Natural killer cell (primary cell): ENCODE measurements around the gene KAT6B. TPM values are rescaled to one million over a fixed set of nuclear protein-coding genes. Genes with fewer than 3 reads are reported as not detected.

Source experiments
- ATAC-seq, 3 donors: fragments of 150-1000 bp in 2 of 3; fragments of 200-7000 bp in 1 of 3; cut with Tn5 transposase; 1 replicate in 1 of 3; 2 replicates in 2 of 3; pipeline ENCODE4 v1.10.0; 2021; ENCODE audit warnings: mild to moderate bottlenecking in 2 of 3, moderate library complexity in 2 of 3
- DNase-seq, 2 donors: peaks; one replicate each; pipeline versions ENCODE4 v3.0.0 to v3.0.0-alpha.2; 2013 to 2021; ENCODE audit warnings: mixed read lengths in 1 of 2
- H3K27ac ChIP-seq: one replicate; pipeline ENCODE4 v1.5.1; 2013; ENCODE audit warnings: mild to moderate bottlenecking, low read length
- H3K27me3 ChIP-seq: one replicate; pipeline ENCODE4 v1.6.1; 2013; ENCODE audit warnings: low read length; ENCODE audit not compliant: control insufficient read depth, insufficient read depth
- H3K36me3 ChIP-seq: one replicate; pipeline ENCODE4 v1.6.1; 2013; ENCODE audit warnings: low read length; ENCODE audit not compliant: control insufficient read depth, insufficient read depth
- H3K4me1 ChIP-seq: one replicate; pipeline ENCODE4 v1.6.1; 2013; ENCODE audit warnings: low read length; ENCODE audit not compliant: control insufficient read depth, insufficient read depth
- H3K4me3 ChIP-seq: one replicate; pipeline ENCODE4 v1.5.1; 2013; ENCODE audit warnings: low read length
- H3K9me3 ChIP-seq: one replicate; pipeline ENCODE4 v1.6.1; 2013; ENCODE audit warnings: low read length; ENCODE audit not compliant: control insufficient read depth, insufficient read depth
- H3K27ac Mint-ChIP-seq, 2 donors: one replicate each; pipeline ENCODE4 v1.8.0; 2022; ENCODE audit warnings: mild to moderate bottlenecking in 2 of 2, mixed read lengths in 2 of 2, moderate library complexity in 1 of 2
- H3K27me3 Mint-ChIP-seq, 2 donors: one replicate each; pipeline ENCODE4 v1.8.0; 2022; ENCODE audit warnings: low read depth in 2 of 2, mixed read lengths in 2 of 2
- H3K36me3 Mint-ChIP-seq: one replicate; pipeline ENCODE4 v1.8.0; 2022; ENCODE audit warnings: mixed read lengths
- H3K4me1 Mint-ChIP-seq, 2 donors: one replicate each; pipeline ENCODE4 v1.8.0; 2022; ENCODE audit warnings: mixed read lengths in 2 of 2
- H3K4me3 Mint-ChIP-seq: one replicate; pipeline ENCODE4 v1.8.0; 2022; ENCODE audit warnings: mild to moderate bottlenecking, moderate library complexity, mixed read lengths
- H3K9me3 Mint-ChIP-seq, 2 donors: one replicate each; pipeline ENCODE4 v1.8.0; 2022; ENCODE audit warnings: mixed read lengths in 2 of 2
- CTCF ChIP-seq: fragments of 200-600 bp; IDR thresholded peaks from one replicate; pipeline ENCODE4 v1.8.0; 2022; ENCODE audit warnings: antibody characterized with exemption
- WGBS: methylation state at CpG from one replicate; pipeline ENCODE4 v1.1.7; 2013; ENCODE audit warnings: missing lambda C conversion rate; ENCODE audit not compliant: insufficient coverage; 5-methylcytosine and 5-hydroxymethylcytosine counted together
- intact Hi-C: fragments of 100-400 bp; cut with micrococcal nuclease; formaldehyde crosslinking; loops from one replicate; pipeline ENCODE4 v1.14.2; 2022
- total RNA-seq, 4 donors: library from RNA; stranded (reverse); fragments of 120-200 nt in 1 of 4; gene quantifications; one replicate each; pipeline versions ENCODE4 v1.2.3 to v1.2.4, GENCODE V29; 2013 to 2022

Gene KAT6B
- total RNA-seq, 3 donors from 2014 or later (not counting 1 experiment from before 2014, with no cell fraction given): 117 to 133 (median 121) TPM

- H3K4me3 ChIP-seq: no peak overlapping the region
- H3K27ac ChIP-seq: no peak overlapping the region
- Mint-ChIP-seq H3K27me3 (no peaks in the 10 kb centered on the region), H3K27ac (no peak overlapping the region), H3K36me3 (no peaks in the 10 kb centered on the region), H3K4me3 (no peak overlapping the region), H3K4me1 (peaks cover 0 to 13% of the 10 kb centered on the region in 2 donors), H3K9me3 (no peaks in the 10 kb centered on the region)
- H3K9me3 ChIP-seq: no peaks in the 10 kb centered on the region
- intact Hi-C loops: no loop called here
- no peaks in the 10 kb centered on the region for H3K4me1 ChIP-seq
- no peaks in the 10 kb centered on the region for H3K27me3 ChIP-seq
- H3K36me3 ChIP-seq: no peaks in the 10 kb centered on the region
- TF ChIP-seq CTCF: no peak
- WGBS: 91% methylated on average over 6 of the region's 8 CpGs
- DNase-seq (no peak), ATAC-seq (no peak)
Observed at GRCh38 chr10:75063461-75064230, 237.2 kb downstream of the KAT6B start.

- DNase-seq (no peak), ATAC-seq (no peak)
- intact Hi-C loops: no loop called here
- H3K4me1 Mint-ChIP-seq: peaks cover 0 to 13% of the 10 kb centered on the region in 2 donors
- H3K9me3 ChIP-seq: no peaks in the 10 kb centered on the region
- H3K9me3 Mint-ChIP-seq: no peaks in the 10 kb centered on the region
- no peak overlapping the region for H3K27ac Mint-ChIP-seq
- no peaks in the 10 kb centered on the region for H3K36me3 Mint-ChIP-seq
- WGBS: 96% methylated on average over 4 of the region's 4 CpGs
- TF ChIP-seq CTCF: no peak
- no peaks in the 10 kb centered on the region for H3K27me3 Mint-ChIP-seq
- H3K4me3 Mint-ChIP-seq: no peak overlapping the region
- H3K4me1 ChIP-seq: no peaks in the 10 kb centered on the region
- no peak overlapping the region for H3K27ac ChIP-seq
- no peaks in the 10 kb centered on the region for H3K27me3 ChIP-seq
- H3K4me3 ChIP-seq: no peak overlapping the region
- no peaks in the 10 kb centered on the region for H3K36me3 ChIP-seq
Observed at GRCh38 chr10:75065076-75065475, 238.7 kb downstream of the KAT6B start.

- H3K27me3 Mint-ChIP-seq: no peaks in the 10 kb centered on the region
- peaks cover 0 to 13% of the 10 kb centered on the region in 2 donors for H3K4me1 Mint-ChIP-seq
- TF ChIP-seq CTCF: no peak
- H3K36me3 Mint-ChIP-seq: no peaks in the 10 kb centered on the region
- Histone ChIP-seq H3K9me3 (no peaks in the 10 kb centered on the region), H3K4me3 (no peak overlapping the region), H3K36me3 (no peaks in the 10 kb centered on the region), H3K4me1 (no peaks in the 10 kb centered on the region), H3K27me3 (no peaks in the 10 kb centered on the region), H3K27ac (no peak overlapping the region)
- intact Hi-C loops: no loop called here
- ATAC-seq: no peak
- DNase-seq: no peak
- WGBS: 88% methylated on average over 1 of the region's 5 CpGs
- H3K4me3 Mint-ChIP-seq: no peak overlapping the region
- no peak overlapping the region for H3K27ac Mint-ChIP-seq
- H3K9me3 Mint-ChIP-seq: no peaks in the 10 kb centered on the region
Observed at GRCh38 chr10:75066271-75066670, 239.9 kb downstream of the KAT6B start.

- DNase-seq: no peak
- Histone ChIP-seq H3K27ac (no peak overlapping the region), H3K4me1 (no peaks in the 10 kb centered on the region), H3K9me3 (no peaks in the 10 kb centered on the region), H3K4me3 (no peak overlapping the region), H3K27me3 (no peaks in the 10 kb centered on the region), H3K36me3 (no peaks in the 10 kb centered on the region)
- no peak for ATAC-seq
- Mint-ChIP-seq H3K27ac (no peak overlapping the region), H3K36me3 (no peaks in the 10 kb centered on the region), H3K27me3 (no peaks in the 10 kb centered on the region), H3K4me3 (no peak overlapping the region), H3K4me1 (peaks cover 0 to 7% of the 10 kb centered on the region in 2 donors), H3K9me3 (no peaks in the 10 kb centered on the region)
- WGBS: 94% methylated on average over 7 of the region's 7 CpGs
- intact Hi-C loops: no loop called here
- no peak for TF ChIP-seq CTCF
Observed at GRCh38 chr10:75067272-75067671, 240.9 kb downstream of the KAT6B start.
